Measurements from ENCODE around the gene LAP3. TPM values are rescaled to one million over a fixed set of nuclear protein-coding genes. Genes with fewer than 3 reads are reported as not detected.

LAP3 gene
- total RNA-seq, 4 donors from 2014 or later = 72.3 to 117 (median 78.9) TPM

DNA sequence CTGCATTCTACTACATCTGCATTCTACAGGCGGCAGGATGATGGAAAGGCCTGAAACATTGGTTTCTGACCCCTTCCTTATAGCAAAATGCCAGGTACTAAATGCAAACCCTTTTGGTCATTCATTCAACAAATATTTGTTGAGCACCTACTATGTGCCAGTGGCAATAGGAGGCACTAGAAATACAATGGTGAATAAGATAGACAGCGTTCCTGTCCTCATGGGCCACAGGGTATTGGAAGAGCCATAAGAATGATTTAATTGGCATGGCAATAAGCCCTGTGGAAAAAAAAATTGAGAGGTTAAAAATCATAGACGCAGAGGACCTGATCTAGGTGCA, 17.3 kb upstream of the LAP3 start:
- peaks cover 0 to 10% (median 0%) of the 10 kb centered on the region in 4 donors for H3K27me3 ChIP-seq
- intact Hi-C loops (cut with DNase I) = no loop called here
- TF ChIP-seq, protein P1, sequence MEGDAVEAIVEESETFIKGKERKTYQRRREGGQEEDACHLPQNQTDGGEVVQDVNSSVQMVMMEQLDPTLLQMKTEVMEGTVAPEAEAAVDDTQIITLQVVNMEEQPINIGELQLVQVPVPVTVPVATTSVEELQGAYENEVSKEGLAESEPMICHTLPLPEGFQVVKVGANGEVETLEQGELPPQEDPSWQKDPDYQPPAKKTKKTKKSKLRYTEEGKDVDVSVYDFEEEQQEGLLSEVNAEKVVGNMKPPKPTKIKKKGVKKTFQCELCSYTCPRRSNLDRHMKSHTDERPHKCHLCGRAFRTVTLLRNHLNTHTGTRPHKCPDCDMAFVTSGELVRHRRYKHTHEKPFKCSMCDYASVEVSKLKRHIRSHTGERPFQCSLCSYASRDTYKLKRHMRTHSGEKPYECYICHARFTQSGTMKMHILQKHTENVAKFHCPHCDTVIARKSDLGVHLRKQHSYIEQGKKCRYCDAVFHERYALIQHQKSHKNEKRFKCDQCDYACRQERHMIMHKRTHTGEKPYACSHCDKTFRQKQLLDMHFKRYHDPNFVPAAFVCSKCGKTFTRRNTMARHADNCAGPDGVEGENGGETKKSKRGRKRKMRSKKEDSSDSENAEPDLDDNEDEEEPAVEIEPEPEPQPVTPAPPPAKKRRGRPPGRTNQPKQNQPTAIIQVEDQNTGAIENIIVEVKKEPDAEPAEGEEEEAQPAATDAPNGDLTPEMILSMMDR (IDR thresholded peaks at IDR 0.05) = no peak
- TF ChIP-seq EP300 (IDR thresholded peaks at IDR 0.05) (no peak), POLR2AphosphoS5 (IDR thresholded peaks at IDR 0.05) (no peak), POLR2A (IDR thresholded peaks at IDR 0.05; ENCODE audit: low read depth) (no peak)
- no peak overlapping the region for H3K4me3 ChIP-seq
- H3K9me3 ChIP-seq = no peaks in the 10 kb centered on the region
- no peak overlapping the region for H3K27ac ChIP-seq (replicated peaks in 1 of 4)
- 99% methylated on average over 3 of the region's 3 CpGs for WGBS
- no peaks in the 10 kb centered on the region for H3K4me1 ChIP-seq
- no peaks in the 10 kb centered on the region for H3K36me3 ChIP-seq
- DNase-seq (ENCODE audit: extremely low spot score) = no peak

DNA sequence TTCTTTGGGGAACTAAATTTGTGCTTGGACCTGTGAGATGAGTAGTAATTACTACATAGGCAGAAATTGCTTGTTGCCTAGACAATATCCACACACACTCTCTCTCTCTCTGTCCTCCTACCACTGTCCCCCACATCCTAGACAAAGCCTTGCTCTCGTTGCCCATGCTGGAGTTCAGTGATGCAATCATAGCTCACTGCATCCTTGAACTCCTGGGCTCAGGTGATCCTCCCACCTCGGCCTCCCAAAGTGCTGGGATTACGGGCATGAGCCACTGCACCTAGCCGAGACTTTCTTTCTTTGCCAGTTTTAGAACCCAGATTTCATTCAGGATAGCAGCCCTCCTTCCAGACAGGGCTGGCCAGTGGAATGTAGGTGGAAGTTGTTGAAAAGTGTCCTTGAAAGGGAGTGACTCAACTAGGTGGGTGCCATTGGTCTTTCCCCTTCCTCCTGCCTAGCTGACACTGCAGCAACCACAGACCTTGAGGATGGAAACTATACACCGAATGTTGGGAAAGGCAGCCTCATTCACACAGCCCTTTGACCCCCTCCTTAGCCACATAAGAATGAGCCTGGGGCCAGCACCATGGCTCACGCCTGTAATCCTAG, 16.8 kb upstream of the LAP3 start:
- intact Hi-C loops (cut with DNase I) = no loop called here
- Histone ChIP-seq H3K27me3 (peaks cover 0 to 5% (median 0%) of the 10 kb centered on the region in 4 donors), H3K27ac (replicated peaks in 1 of 4) (no peak overlapping the region), H3K4me3 (no peak overlapping the region), H3K36me3 (no peaks in the 10 kb centered on the region), H3K4me1 (no peaks in the 10 kb centered on the region), H3K9me3 (no peaks in the 10 kb centered on the region)
- 83% methylated on average over 6 of the region's 6 CpGs for WGBS
- TF ChIP-seq, protein P1 (IDR thresholded peaks at IDR 0.05) = no peak
- TF ChIP-seq EP300 (IDR thresholded peaks at IDR 0.05) (no peak), POLR2A (IDR thresholded peaks at IDR 0.05; ENCODE audit: low read depth) (no peak), POLR2AphosphoS5 (IDR thresholded peaks at IDR 0.05) (no peak)
- no peak for DNase-seq (ENCODE audit: extremely low spot score)

DNA sequence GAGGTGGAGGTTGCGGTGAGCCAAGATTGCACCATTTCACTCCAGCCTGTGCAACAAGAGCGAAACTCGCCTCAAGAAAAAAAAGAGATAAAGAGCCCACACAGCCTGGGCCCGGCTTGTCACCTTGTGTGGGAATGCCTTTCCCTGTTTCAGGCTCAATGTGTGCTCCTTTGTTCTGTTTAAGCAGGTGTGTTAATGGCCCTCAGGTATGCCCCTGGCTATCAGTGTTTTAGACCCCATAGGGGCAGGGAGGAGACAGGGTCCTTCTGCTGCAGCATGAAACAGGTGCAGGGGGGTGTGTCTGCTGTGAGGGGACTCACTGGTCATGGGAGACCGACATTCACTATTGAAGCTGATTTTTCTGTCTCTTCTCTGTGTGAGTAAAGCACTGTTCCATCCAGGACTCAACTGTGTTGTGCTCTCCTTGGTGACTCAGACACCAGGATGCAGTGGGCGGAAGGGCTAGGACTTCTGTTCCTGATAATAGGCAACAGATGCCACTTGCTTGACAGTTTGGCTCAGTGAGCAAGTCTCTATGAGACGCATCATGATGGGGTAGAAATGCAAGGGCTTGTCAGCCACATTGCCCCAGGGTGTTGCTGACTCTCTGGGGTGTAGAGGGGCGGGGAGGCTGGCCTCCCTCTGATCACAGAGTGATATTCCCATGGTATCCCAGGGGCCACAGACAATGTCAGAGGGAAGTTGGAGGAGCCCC, 15.6 kb upstream of the LAP3 start:
- intact Hi-C loops (cut with DNase I) = no loop called here
- Histone ChIP-seq H3K27me3 (no peaks in the 10 kb centered on the region), H3K27ac (replicated peaks in 1 of 4) (no peak overlapping the region), H3K4me1 (no peaks in the 10 kb centered on the region), H3K36me3 (no peaks in the 10 kb centered on the region), H3K9me3 (no peaks in the 10 kb centered on the region), H3K4me3 (no peak overlapping the region)
- WGBS = 98% methylated on average over 6 of the region's 8 CpGs
- no peak for DNase-seq (ENCODE audit: extremely low spot score)
- TF ChIP-seq, protein P1 (IDR thresholded peaks at IDR 0.05) = no peak
- TF ChIP-seq POLR2A (IDR thresholded peaks at IDR 0.05; ENCODE audit: low read depth) (no peak), POLR2AphosphoS5 (IDR thresholded peaks at IDR 0.05) (no peak), EP300 (IDR thresholded peaks at IDR 0.05) (no peak)

GRCh38 chr4:17562157-17562556, 14.8 kb upstream of the LAP3 start:
- Histone ChIP-seq H3K4me1 (no peaks in the 10 kb centered on the region), H3K9me3 (no peaks in the 10 kb centered on the region), H3K27me3 (no peaks in the 10 kb centered on the region), H3K36me3 (no peaks in the 10 kb centered on the region), H3K4me3 (no peak overlapping the region), H3K27ac (replicated peaks in 1 of 4) (no peak overlapping the region)
- intact Hi-C loops (cut with DNase I) = no loop called here
- DNase-seq (ENCODE audit: extremely low spot score) = no peak
- WGBS = no CpG with 5 or more reads among the region's 1 CpG
- no peak for TF ChIP-seq POLR2AphosphoS5 (IDR thresholded peaks at IDR 0.05)
- no peak for TF ChIP-seq POLR2A (IDR thresholded peaks at IDR 0.05; ENCODE audit: low read depth)
- no peak for TF ChIP-seq EP300 (IDR thresholded peaks at IDR 0.05)
- TF ChIP-seq, protein P1 (IDR thresholded peaks at IDR 0.05) = no peak
